ENCODE measurements around the gene PSME3. TPM values are rescaled to one million over a fixed set of nuclear protein-coding genes. Genes with fewer than 3 reads are reported as not detected.

Gene PSME3
- total and polyA plus RNA-seq, 2 of the 13 experiments (the other 11 are each of a cell fraction or from before 2014, with no cell fraction given): 66.3 to 135 TPM

DNA sequence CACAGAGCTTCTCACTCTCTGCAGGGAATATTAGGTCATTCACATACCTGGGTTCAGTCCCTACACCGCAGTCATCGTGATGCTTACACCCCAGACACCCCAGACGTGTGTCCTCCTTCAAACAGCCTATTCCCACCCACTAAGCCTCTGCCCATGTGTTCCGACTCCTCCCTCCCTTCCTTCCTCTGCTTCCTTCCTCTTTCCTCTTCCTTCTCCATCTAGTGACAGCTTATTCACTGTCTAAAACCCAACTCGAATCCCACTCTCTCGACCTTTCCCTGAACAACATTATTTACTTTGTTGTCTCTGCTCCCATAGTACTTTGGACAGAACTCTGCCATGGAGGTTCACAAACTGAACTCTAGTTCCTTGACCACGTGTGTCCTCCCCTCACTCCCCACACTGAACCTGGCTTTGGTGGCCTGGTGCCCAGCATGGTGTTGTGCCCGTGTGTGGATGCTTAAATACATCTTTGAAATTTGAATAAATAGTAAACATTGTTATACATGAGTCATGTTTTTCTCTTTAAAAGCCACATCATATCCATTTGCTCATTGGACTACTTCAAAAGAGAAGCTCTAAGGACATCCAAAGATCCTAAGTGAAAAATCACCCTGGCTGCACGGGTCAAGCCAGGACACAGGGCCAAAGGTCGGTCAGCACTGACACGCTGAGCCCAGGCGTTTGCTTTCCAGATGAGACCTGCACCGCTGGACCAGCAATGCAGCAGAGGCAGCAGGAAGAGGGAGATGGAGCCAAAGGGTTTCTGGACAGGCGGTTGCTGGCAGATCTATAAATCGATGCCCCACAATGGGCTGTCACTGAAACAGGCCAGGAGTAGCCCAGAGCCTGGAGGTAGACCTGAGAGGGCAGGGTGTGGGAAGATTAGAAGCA lies 53.3 kb downstream of the PSME3 start (continued):
- TF ChIP-seq NFKB2 (CRISPR knock-in tag; IDR thresholded peaks at IDR 0.05; ENCODE audit: borderline replicate concordance): peak; percentile 72; the same call in 1 of the 2 replicates
- peak; percentile 63; the same call in 1 of the 2 replicates for TF ChIP-seq ZNF335 (CRISPR knock-in tag; IDR thresholded peaks at IDR 0.05)
- TF ChIP-seq, protein P1, sequence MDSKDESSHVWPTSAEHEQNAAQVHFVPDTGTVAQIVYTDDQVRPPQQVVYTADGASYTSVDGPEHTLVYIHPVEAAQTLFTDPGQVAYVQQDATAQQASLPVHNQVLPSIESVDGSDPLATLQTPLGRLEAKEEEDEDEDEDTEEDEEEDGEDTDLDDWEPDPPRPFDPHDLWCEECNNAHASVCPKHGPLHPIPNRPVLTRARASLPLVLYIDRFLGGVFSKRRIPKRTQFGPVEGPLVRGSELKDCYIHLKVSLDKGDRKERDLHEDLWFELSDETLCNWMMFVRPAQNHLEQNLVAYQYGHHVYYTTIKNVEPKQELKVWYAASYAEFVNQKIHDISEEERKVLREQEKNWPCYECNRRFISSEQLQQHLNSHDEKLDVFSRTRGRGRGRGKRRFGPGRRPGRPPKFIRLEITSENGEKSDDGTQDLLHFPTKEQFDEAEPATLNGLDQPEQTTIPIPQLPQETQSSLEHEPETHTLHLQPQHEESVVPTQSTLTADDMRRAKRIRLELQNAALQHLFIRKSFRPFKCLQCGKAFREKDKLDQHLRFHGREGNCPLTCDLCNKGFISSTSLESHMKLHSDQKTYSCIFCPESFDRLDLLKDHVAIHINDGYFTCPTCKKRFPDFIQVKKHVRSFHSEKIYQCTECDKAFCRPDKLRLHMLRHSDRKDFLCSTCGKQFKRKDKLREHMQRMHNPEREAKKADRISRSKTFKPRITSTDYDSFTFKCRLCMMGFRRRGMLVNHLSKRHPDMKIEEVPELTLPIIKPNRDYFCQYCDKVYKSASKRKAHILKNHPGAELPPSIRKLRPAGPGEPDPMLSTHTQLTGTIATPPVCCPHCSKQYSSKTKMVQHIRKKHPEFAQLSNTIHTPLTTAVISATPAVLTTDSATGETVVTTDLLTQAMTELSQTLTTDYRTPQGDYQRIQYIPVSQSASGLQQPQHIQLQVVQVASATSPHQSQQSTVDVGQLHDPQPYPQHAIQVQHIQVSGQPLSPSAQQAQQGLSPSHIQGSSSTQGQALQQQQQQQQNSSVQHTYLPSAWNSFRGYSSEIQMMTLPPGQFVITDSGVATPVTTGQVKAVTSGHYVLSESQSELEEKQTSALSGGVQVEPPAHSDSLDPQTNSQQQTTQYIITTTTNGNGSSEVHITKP (CRISPR knock-in tag; IDR thresholded peaks at IDR 0.05; ENCODE audit: low read depth): 0 out of 2 replicates have a peak, but pooled peaks have one; percentile 65
- TF ChIP-seq, protein P2, sequence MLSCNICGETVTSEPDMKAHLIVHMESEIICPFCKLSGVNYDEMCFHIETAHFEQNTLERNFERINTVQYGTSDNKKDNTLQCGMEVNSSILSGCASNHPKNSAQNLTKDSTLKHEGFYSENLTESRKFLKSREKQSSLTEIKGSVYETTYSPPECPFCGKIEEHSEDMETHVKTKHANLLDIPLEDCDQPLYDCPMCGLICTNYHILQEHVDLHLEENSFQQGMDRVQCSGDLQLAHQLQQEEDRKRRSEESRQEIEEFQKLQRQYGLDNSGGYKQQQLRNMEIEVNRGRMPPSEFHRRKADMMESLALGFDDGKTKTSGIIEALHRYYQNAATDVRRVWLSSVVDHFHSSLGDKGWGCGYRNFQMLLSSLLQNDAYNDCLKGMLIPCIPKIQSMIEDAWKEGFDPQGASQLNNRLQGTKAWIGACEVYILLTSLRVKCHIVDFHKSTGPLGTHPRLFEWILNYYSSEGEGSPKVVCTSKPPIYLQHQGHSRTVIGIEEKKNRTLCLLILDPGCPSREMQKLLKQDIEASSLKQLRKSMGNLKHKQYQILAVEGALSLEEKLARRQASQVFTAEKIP (CRISPR knock-in tag; IDR thresholded peaks at IDR 0.05; ENCODE audit: borderline replicate concordance): no peak
- TF ChIP-seq ZNF790 (CRISPR knock-in tag; IDR thresholded peaks at IDR 0.05; ENCODE audit: borderline replicate concordance): peak; percentile 49; the same call in 1 of the 2 replicates
- TF ChIP-seq ZNF329 (CRISPR knock-in tag; IDR thresholded peaks at IDR 0.05; ENCODE audit: low read depth): peak; percentile 48; the same call in 1 of the 2 replicates
- TF ChIP-seq MAF1 (CRISPR knock-in tag; IDR thresholded peaks at IDR 0.05; ENCODE audit: borderline replicate concordance): no peak
- no peak for TF ChIP-seq ZNF773 (CRISPR knock-in tag; IDR thresholded peaks at IDR 0.05; ENCODE audit: borderline replicate concordance)
- TF ChIP-seq THYN1 (CRISPR knock-in tag; IDR thresholded peaks at IDR 0.05; ENCODE audit: borderline replicate concordance, low read depth): no peak
- peak; percentile 49; the same call in 1 of the 2 replicates for TF ChIP-seq MEIS2 (CRISPR knock-in tag; IDR thresholded peaks at IDR 0.05)
- TF ChIP-seq SRSF4 (IDR thresholded peaks at IDR 0.05; ENCODE audit: low read depth, low read length, poor library complexity, severe bottlenecking): no peak
- TF ChIP-seq GABPA (IDR thresholded peaks at IDR 0.05; ENCODE audit: low read depth, low read length): no peak
- TF ChIP-seq GABPA (CRISPR knock-in tag; IDR thresholded peaks at IDR 0.05; ENCODE audit: low read depth): no peak; the same call in 1 of the 2 replicates
- no peak for TF ChIP-seq ZNF572 (CRISPR knock-in tag; IDR thresholded peaks at IDR 0.05)
- TF ChIP-seq KAT2B (IDR thresholded peaks at IDR 0.05; ENCODE audit: borderline replicate concordance, low read depth, low read length): peak; percentile 99
- no peak for TF ChIP-seq LCORL (IDR thresholded peaks at IDR 0.05)
- peak; percentile 86 for TF ChIP-seq LCORL (CRISPR knock-in tag; IDR thresholded peaks at IDR 0.05)
- no peak for TF ChIP-seq ZNF234 (CRISPR knock-in tag; conservative IDR thresholded peaks at IDR 0.05)
- TF ChIP-seq XBP1 (CRISPR knock-in tag; IDR thresholded peaks at IDR 0.05): no peak
- TF ChIP-seq, protein P3, sequence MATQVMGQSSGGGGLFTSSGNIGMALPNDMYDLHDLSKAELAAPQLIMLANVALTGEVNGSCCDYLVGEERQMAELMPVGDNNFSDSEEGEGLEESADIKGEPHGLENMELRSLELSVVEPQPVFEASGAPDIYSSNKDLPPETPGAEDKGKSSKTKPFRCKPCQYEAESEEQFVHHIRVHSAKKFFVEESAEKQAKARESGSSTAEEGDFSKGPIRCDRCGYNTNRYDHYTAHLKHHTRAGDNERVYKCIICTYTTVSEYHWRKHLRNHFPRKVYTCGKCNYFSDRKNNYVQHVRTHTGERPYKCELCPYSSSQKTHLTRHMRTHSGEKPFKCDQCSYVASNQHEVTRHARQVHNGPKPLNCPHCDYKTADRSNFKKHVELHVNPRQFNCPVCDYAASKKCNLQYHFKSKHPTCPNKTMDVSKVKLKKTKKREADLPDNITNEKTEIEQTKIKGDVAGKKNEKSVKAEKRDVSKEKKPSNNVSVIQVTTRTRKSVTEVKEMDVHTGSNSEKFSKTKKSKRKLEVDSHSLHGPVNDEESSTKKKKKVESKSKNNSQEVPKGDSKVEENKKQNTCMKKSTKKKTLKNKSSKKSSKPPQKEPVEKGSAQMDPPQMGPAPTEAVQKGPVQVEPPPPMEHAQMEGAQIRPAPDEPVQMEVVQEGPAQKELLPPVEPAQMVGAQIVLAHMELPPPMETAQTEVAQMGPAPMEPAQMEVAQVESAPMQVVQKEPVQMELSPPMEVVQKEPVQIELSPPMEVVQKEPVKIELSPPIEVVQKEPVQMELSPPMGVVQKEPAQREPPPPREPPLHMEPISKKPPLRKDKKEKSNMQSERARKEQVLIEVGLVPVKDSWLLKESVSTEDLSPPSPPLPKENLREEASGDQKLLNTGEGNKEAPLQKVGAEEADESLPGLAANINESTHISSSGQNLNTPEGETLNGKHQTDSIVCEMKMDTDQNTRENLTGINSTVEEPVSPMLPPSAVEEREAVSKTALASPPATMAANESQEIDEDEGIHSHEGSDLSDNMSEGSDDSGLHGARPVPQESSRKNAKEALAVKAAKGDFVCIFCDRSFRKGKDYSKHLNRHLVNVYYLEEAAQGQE (IDR thresholded peaks at IDR 0.05; ENCODE audit: borderline replicate concordance in 1 of 2, low read depth in 1 of 2, low read length in 2 of 2): peak in 1 of 2 experiments; percentile 18; a peak in 1 of 4 replicates

Data from HepG2 (cell line).